Mucosa of descending colon (tissue), 3 donors: ENCODE results near the gene SPG7. TPM values are rescaled to one million over a fixed set of nuclear protein-coding genes. Genes with fewer than 3 reads are reported as not detected.

ENCODE experiments used
- ATAC-seq: fragments of 200-7000 bp; cut with Tn5 transposase; one replicate; pipeline ENCODE4 v1.9.1; 2020; ENCODE audit warnings: mild to moderate bottlenecking, moderate library complexity
- DNase-seq, 3 donors: peaks; one replicate each; pipeline ENCODE4 v3.0.0-alpha.2; 2020
- H3K36me3 ChIP-seq: fragments of 200-600 bp; one replicate; pipeline ENCODE4 v1.8.0; 2021; ENCODE audit warnings: low read depth, mild to moderate bottlenecking
- H3K4me1 ChIP-seq: fragments of 200-600 bp; one replicate; pipeline ENCODE4 v1.8.0; 2021; ENCODE audit warnings: low read depth, mild to moderate bottlenecking
- H3K4me3 ChIP-seq: fragments of 200-600 bp; one replicate; pipeline ENCODE4 v1.8.0; 2021; ENCODE audit warnings: mild to moderate bottlenecking
- H3K9me3 ChIP-seq: fragments of 200-600 bp; one replicate; pipeline ENCODE4 v1.8.0; 2021; ENCODE audit warnings: mild to moderate bottlenecking
- intact Hi-C, 2 donors: fragments of 100-400 bp; cut with DNase I in 1 of 2; cut with micrococcal nuclease in 1 of 2; formaldehyde crosslinking; loops; one replicate each; pipeline versions ENCODE4 v1.11.0 to v1.11.1; 2022; cut with DNase I, micrococcal nuclease
- total RNA-seq, 3 donors: library from RNA; stranded (reverse); fragmentation: NEBNext Ultra II Directional in 2 of 3; extraction: Animal tissue kit (Norgen Biotek cat#: 25700) in 2 of 3; gene quantifications; one replicate each; pipeline versions ENCODE4 v1.2.1 to v1.2.4, GENCODE V29; 2021 to 2023
- TF ChIP-seq, protein P1 (sequence below): fragments of 200-600 bp; IDR thresholded peaks from one replicate; pipeline ENCODE4 v1.8.0; 2022; ENCODE audit warnings: antibody characterized with exemption, mild to moderate bottlenecking
- donor health status: DM: no; HTN: no; CAD: no; lungs with moderate emphysema.
- donor health status: DM: no; HTN: no; CAD: no.
- donor health status: DM: no; HTN: yes; CAD: no.

The SPG7 gene
- total RNA-seq, 3 donors from 2014 or later = 112 to 137 (median 121) TPM

DNA sequence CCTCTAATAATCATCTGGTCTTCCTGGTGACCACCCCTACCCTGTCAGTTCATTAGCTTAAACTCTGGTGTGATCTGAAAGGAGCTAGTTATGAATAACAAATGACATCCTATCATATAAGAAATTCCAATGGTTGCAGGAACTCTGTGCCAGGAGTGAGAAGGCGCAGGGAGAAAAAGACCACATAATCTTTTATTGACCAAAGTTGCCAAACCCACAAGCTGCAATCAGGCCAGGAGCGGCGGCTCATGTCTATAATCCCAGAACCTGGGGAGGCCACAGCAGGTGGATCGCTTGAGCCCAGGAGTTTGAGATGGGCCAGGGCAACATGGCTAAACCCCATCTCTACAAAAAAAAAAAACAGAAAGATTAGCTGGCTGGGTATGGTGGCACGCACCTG is 41.3 kb upstream of the SPG7 start:
- ATAC-seq (peak; percentile 72), DNase-seq (no peak)
- intact Hi-C loops = no loop called here
- TF ChIP-seq, protein P1, sequence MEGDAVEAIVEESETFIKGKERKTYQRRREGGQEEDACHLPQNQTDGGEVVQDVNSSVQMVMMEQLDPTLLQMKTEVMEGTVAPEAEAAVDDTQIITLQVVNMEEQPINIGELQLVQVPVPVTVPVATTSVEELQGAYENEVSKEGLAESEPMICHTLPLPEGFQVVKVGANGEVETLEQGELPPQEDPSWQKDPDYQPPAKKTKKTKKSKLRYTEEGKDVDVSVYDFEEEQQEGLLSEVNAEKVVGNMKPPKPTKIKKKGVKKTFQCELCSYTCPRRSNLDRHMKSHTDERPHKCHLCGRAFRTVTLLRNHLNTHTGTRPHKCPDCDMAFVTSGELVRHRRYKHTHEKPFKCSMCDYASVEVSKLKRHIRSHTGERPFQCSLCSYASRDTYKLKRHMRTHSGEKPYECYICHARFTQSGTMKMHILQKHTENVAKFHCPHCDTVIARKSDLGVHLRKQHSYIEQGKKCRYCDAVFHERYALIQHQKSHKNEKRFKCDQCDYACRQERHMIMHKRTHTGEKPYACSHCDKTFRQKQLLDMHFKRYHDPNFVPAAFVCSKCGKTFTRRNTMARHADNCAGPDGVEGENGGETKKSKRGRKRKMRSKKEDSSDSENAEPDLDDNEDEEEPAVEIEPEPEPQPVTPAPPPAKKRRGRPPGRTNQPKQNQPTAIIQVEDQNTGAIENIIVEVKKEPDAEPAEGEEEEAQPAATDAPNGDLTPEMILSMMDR = no peak
- Histone ChIP-seq H3K4me1 (peaks cover 35% of the 10 kb centered on the region), H3K36me3 (no peaks in the 10 kb centered on the region), H3K9me3 (no peaks in the 10 kb centered on the region), H3K4me3 (no peak overlapping the region)

DNA sequence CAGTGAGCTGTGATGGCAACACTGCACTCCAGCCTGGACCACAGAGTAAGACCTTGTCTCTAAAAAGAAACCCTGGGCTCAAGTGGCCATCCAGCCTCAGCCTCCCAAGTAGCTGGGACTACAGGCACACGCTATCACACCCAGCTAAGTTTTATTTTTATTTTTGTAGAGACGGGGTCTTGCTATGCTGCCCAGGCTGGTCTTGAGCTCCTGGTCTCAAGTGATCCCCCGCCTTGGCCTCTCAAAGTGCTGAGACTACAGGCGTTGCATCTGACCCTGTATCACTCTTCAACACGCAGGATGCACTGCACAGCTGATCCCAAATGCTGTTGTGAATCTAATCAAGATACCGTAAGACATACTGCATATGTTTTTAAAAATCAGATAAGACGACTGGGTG is 40.8 kb upstream of the SPG7 start:
- H3K9me3 ChIP-seq = no peaks in the 10 kb centered on the region
- peak; percentile 22 for ATAC-seq
- TF ChIP-seq, protein P1 = no peak
- H3K4me3 ChIP-seq = no peak overlapping the region
- no peaks in the 10 kb centered on the region for H3K36me3 ChIP-seq
- no peak for DNase-seq
- intact Hi-C loops = no loop called here
- H3K4me1 ChIP-seq = peaks cover 36% of the 10 kb centered on the region

DNA sequence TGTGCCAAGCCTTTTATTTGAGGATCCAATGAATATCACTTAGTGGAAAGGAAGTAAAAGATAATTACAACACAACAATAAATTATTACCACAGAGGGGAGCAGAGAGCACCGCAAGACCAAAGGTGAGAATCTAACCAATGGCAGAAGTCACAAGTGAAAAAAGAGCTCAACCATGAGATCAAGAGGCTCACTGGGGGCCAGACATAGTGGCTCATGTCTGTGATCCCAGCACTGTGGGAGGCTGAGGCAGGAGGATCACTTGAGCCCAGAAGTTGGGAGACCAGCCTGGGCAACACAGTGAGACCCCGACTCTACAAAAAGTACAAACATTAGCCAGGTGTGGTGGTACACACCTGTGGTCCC is 35.5 kb upstream of the SPG7 start:
- intact Hi-C loops = no loop called here
- ATAC-seq (peak; percentile 42), DNase-seq (no peak)
- H3K4me3 ChIP-seq = no peak overlapping the region
- no peaks in the 10 kb centered on the region for H3K36me3 ChIP-seq
- H3K4me1 ChIP-seq = peaks cover 54% of the 10 kb centered on the region
- H3K9me3 ChIP-seq = no peaks in the 10 kb centered on the region
- TF ChIP-seq, protein P1 = no peak

DNA sequence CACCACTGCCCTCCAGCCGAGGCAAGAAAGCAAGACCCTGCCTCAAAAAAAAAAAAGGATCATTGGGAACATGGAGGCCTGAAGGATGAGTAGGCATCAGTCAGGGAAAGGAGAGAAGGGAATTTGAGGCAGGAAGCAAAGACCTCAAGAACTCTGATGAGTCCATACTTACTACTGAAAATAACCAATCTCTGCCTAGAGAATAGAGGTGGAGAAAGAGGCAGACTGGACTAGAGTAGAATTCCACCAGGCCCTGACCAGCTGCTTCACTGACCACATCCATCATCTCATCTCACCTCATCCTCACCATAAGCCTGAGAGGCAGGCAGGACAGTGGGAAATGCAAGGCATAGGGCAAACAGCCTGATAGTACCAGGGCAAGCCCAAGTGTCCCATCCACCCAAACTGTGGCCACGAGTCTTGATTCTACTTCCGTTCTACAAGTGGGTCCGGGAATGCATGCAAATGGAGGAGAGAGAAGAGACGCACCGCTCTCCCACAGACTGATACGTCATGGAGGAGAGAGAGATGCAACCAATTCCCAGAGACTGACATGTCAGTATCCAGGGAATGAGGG is 35.0 kb upstream of the SPG7 start:
- DNase-seq (no peak), ATAC-seq (no peak)
- H3K4me3 ChIP-seq = no peak overlapping the region
- H3K36me3 ChIP-seq = no peaks in the 10 kb centered on the region
- TF ChIP-seq, protein P1 = no peak
- H3K4me1 ChIP-seq = peaks cover 50% of the 10 kb centered on the region
- H3K9me3 ChIP-seq = no peaks in the 10 kb centered on the region
- intact Hi-C loops = no loop called here

DNA sequence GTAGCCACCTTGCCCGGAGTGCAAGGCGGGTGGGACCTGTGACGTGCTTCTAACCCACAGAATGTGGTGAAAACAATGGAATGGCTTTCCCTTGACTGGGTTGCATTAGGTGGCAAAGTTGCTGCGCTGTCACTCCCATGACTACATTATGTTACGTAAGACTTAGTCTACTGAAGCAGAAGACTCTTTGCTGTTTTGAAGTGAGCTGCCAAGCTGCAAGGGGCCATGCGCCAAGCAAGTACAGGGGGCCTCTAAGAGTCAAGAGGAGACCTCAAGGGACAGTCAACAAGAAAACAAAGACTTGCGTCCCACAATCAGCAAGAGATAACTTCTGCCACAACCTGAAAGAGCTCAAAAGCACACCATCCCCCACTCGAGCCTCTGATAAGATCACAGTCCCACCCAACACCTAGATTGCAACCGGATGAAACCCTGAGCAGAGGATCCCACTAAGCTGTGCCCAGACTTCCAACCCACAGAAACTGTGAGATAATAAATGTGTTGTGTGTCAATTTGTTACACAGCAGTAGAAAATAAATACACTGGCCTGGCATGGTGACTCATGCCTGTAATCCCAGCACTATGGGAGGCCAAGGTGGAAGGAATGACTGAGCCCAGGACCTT is 34.3 kb upstream of the SPG7 start:
- intact Hi-C loops = no loop called here

More for the DNA sequence above, 34.3 kb upstream of the SPG7 start:
- Histone ChIP-seq H3K4me1 (peaks cover 43% of the 10 kb centered on the region), H3K36me3 (no peaks in the 10 kb centered on the region), H3K4me3 (no peak overlapping the region), H3K9me3 (no peaks in the 10 kb centered on the region)
- peak; percentile 68 for ATAC-seq
- TF ChIP-seq, protein P1 = no peak
- DNase-seq = no peak
